ENCODE measurements around the gene BUD23.

The BUD23 gene

DNA sequence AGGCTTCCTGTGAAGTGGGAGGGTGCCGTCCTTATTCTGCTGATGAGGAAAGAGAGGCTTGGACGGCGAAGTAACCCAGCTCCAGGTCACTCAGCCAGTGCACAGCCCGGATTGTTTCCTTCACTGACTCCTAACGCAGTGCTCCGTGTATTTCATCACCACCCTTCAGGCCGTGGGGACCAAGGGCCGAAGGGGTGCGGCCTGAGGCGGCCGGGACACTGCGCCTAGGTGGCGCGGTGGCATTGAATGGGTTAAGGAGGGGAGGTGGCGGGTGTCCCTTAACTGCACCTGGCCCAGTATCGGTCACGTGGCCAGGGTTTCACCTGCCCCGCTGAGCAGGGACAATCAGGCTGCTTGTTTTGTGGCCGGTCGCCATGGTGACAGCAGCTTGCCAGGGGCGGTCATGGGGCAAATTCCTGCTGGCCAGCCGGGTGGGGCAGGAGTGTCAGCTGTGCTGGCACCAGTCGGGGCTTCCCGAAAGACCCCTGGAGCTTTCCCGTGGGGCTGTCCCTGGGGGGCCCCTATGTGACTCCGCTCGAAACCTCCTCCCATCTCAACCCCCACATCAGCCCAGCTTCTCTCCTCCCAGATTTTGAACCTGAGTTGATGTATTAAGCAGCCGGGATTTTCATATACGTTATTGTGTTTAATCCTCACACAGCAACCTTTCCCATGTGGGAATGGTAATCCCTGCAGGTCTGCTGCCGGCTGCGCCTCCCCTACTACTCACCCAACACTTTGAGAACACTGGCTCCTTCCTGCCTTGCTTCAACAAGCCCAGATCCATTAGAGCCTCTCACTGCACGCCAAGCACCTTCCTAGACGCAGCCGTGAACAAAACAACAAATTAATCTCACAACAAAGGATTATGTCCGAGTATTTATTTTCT is 59.6 kb downstream of the BUD23 start:
- Histone ChIP-seq H3K27me3 (ENCODE audit: insufficient read depth, poor library complexity, severe bottlenecking) (no peaks in the 10 kb centered on the region), H3K4me1 (ENCODE audit: insufficient read depth, poor library complexity, severe bottlenecking) (no peaks in the 10 kb centered on the region), H3K36me3 (ENCODE audit: low read depth) (no peaks in the 10 kb centered on the region), H3K27ac (ENCODE audit: poor library complexity, severe bottlenecking) (no peak overlapping the region), H3K4me3 (ENCODE audit: severe bottlenecking) (no peak overlapping the region), H3K9me3 (ENCODE audit: severe bottlenecking) (no peaks in the 10 kb centered on the region)
- TF ChIP-seq, protein P1, sequence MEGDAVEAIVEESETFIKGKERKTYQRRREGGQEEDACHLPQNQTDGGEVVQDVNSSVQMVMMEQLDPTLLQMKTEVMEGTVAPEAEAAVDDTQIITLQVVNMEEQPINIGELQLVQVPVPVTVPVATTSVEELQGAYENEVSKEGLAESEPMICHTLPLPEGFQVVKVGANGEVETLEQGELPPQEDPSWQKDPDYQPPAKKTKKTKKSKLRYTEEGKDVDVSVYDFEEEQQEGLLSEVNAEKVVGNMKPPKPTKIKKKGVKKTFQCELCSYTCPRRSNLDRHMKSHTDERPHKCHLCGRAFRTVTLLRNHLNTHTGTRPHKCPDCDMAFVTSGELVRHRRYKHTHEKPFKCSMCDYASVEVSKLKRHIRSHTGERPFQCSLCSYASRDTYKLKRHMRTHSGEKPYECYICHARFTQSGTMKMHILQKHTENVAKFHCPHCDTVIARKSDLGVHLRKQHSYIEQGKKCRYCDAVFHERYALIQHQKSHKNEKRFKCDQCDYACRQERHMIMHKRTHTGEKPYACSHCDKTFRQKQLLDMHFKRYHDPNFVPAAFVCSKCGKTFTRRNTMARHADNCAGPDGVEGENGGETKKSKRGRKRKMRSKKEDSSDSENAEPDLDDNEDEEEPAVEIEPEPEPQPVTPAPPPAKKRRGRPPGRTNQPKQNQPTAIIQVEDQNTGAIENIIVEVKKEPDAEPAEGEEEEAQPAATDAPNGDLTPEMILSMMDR (IDR thresholded peaks at IDR 0.05; ENCODE audit: poor library complexity, severe bottlenecking) = no peak
- DNase-seq (ENCODE audit: low spot score) (no peak), ATAC-seq (ENCODE audit: low read depth) (no peak)

- no peak for ATAC-seq (ENCODE audit: low read depth)
Measured at GRCh38 chr7:73746378-73746777, 63.0 kb downstream of the BUD23 start.

More at GRCh38 chr7:73746378-73746777, 63.0 kb downstream of the BUD23 start:
- Histone ChIP-seq H3K4me1 (ENCODE audit: insufficient read depth, poor library complexity, severe bottlenecking) (no peaks in the 10 kb centered on the region), H3K4me3 (ENCODE audit: severe bottlenecking) (no peak overlapping the region), H3K36me3 (ENCODE audit: low read depth) (no peaks in the 10 kb centered on the region), H3K9me3 (ENCODE audit: severe bottlenecking) (no peaks in the 10 kb centered on the region), H3K27ac (ENCODE audit: poor library complexity, severe bottlenecking) (no peak overlapping the region), H3K27me3 (ENCODE audit: insufficient read depth, poor library complexity, severe bottlenecking) (no peaks in the 10 kb centered on the region)
- no peak for DNase-seq (ENCODE audit: low spot score)
- TF ChIP-seq, protein P1 (IDR thresholded peaks at IDR 0.05; ENCODE audit: poor library complexity, severe bottlenecking) = no peak
